Activated naive CD4-positive, alpha-beta T cell treated with anti-CD3 and anti-CD28 coated beads, Interleukin-2, amount 50 U/mL, for 72 hours (primary cell): Measurements from ENCODE around the gene LAMTOR2. TPM values are rescaled to one million over a fixed set of nuclear protein-coding genes. Genes with fewer than 3 reads are reported as not detected.

Experiments used
- ATAC-seq, 2 donors: fragments of 150-1000 bp; cut with Tn5 transposase; 2 replicates each; pipeline ENCODE4 v1.10.0; 2021; ENCODE audit warnings: mild to moderate bottlenecking in 2 of 2, moderate library complexity in 2 of 2
- DNase-seq, 2 donors: peaks; one replicate each; pipeline ENCODE4 v3.0.0; 2021 to 2022; ENCODE audit warnings: low spot score in 2 of 2
- H3K27ac Mint-ChIP-seq, 2 donors: one replicate each; pipeline ENCODE4 v1.8.0; 2022; ENCODE audit warnings: mild to moderate bottlenecking in 2 of 2, mixed read lengths in 2 of 2
- H3K36me3 Mint-ChIP-seq, 2 donors: one replicate each; pipeline ENCODE4 v1.8.0; 2022; ENCODE audit warnings: mixed read lengths in 2 of 2
- H3K9me3 Mint-ChIP-seq, 2 donors: one replicate each; pipeline ENCODE4 v1.8.0; 2022; ENCODE audit warnings: mixed read lengths in 2 of 2
- total RNA-seq, 2 donors: library from RNA; stranded (reverse); gene quantifications; one replicate each; pipeline ENCODE4 v1.2.3, GENCODE V29; 2022

LAMTOR2 gene
- total RNA-seq, 2 donors from 2014 or later = 36.0 to 51.7 TPM

DNA sequence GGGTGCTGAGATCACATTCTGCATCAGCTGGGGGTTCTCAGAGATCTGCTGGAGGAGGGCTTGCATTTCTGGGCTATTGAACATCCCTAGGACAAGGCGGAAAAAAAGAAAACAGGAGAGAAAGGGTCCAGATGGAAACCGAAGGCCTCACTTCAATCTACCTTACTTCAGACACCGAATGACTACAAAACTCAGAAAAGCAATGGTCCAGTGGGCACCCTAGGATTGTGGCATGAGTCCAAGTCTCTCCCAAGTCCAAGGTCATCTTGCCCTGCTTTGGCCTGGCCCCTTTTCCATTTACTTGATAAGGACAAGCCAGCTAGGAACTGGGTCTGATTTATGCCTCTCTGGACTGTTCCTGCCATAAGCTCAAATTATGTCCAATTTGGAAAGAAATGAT, 11.8 kb upstream of the LAMTOR2 start:
- H3K27ac Mint-ChIP-seq = no peak overlapping the region

DNA sequence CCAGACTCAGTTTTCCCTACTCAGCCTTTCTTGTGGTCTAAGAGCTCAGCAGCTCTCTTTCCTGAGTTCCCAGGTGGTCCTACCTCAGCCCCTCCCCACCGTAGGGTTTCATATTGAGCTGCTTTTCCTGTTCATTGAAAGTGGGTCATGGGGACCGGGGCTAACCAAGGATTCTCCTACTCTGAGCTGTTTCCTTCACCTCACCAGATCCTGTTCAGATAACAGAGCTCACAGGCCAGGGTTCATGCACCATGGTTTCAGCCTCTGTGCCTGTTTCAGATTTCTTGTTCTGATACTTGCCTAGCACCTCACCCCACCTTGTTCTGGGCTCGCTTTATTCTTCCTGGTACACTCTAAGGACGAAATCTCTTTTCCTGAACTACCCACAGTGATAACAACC, 9.5 kb upstream of the LAMTOR2 start:
- peaks cover 0 to 11% of the 10 kb centered on the region in 2 donors for H3K36me3 Mint-ChIP-seq
- ATAC-seq = peak in 1 of 2 donors; percentile 31
- H3K27ac Mint-ChIP-seq = peak overlapping the region; percentile 21 to 61
- no peak for DNase-seq
- H3K9me3 Mint-ChIP-seq = no peaks in the 10 kb centered on the region

More for the DNA sequence above, 11.8 kb upstream of the LAMTOR2 start:
- no peaks in the 10 kb centered on the region for H3K9me3 Mint-ChIP-seq
- DNase-seq (no peak), ATAC-seq (no peak)
- H3K36me3 Mint-ChIP-seq = peaks cover 0 to 11% of the 10 kb centered on the region in 2 donors

DNA sequence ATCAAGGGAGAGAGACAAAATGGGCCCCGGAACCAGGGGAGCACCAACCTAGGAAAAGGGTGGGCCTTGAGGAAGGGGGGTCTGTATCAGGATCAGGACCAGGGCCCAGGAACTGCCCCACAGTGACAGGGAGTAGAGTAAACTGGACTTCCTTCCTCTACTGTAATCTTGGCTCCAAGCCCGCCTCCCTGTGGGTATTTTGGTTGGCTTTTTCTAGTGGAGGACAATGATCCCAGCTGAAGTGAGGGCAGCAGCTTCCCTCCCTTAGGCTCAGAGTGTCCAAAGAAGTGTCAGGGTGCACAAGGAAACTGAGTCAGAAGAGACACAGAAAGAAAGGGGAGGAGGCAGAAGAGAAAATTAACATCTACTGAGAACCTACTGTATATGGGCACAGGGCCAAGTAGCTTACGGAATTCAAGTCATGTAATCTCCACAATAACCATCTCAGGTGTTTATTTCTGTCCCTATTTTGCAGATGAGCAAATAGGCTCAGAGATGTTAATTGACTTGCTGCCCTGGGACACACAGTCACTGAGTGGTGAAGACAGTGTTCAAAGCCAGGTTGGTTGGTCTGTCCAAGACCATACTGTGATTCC, 5.8 kb upstream of the LAMTOR2 start:
- ATAC-seq = no peak
- Mint-ChIP-seq H3K27ac (peak overlapping the region in 1 of 2 donors; percentile 44), H3K36me3 (peaks cover 0 to 7% of the 10 kb centered on the region in 2 donors), H3K9me3 (no peaks in the 10 kb centered on the region)
- DNase-seq = no peak

DNA sequence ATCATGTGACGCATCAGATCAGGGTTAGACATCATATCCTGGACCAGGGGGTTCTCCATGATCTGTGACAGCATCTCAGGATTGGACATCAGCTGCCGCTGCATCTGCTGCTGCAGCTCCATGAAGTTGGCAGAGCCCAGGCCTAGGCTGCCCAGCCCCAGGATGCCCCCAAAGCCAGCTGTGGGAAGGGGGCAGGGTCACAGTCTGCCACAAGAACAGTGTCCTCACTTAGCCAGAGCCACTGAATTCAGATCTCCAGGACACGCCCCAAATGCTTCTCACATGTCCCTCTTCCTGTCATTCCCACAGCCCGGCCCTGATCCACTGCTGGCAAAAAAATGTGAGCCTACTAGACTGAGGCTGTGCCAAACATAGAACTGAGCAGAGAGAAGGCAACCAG, 4.2 kb upstream of the LAMTOR2 start:
- peaks cover 0 to 17% of the 10 kb centered on the region in 2 donors for H3K36me3 Mint-ChIP-seq
- ATAC-seq (no peak), DNase-seq (no peak)
- no peaks in the 10 kb centered on the region for H3K9me3 Mint-ChIP-seq
- no peak overlapping the region for H3K27ac Mint-ChIP-seq

DNA sequence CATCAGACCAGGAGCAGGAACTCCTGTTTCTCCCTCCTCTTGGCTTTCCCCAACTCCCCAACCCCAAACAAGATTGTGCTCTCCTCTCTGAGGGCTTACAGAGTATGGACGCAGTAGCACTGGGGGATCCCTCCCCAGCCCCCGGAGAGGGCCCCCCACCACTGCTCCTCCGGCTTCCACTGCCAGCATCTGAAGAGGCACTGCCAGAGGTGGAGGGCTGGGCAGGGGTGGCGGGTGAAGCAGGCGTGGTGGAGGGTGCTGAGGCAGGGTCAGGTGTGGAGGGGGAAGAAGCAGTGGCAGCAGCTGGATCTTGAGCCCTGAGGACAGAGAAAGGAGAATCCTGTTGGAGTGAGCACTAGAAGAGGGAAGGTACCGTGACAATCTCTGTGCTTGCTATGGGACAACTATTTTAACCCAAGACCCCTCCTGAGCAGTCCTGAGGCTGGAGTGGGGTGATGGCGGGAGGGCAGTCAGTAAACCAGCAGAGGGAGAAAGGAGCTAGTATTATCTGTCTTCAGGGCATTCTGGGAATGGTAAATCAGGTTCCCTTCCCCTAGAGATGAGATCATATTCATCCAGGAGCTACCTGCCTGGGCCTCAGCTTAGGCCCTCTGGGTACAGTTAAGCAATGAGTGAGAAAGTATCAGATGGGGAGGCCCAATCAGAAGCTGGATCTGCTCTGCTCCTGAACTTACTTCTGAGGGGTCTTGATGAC, 3.4 kb upstream of the LAMTOR2 start:
- no peak overlapping the region for H3K27ac Mint-ChIP-seq
- H3K9me3 Mint-ChIP-seq = no peaks in the 10 kb centered on the region
- DNase-seq (no peak), ATAC-seq (no peak)
- H3K36me3 Mint-ChIP-seq = peaks cover 0 to 17% of the 10 kb centered on the region in 2 donors

DNA sequence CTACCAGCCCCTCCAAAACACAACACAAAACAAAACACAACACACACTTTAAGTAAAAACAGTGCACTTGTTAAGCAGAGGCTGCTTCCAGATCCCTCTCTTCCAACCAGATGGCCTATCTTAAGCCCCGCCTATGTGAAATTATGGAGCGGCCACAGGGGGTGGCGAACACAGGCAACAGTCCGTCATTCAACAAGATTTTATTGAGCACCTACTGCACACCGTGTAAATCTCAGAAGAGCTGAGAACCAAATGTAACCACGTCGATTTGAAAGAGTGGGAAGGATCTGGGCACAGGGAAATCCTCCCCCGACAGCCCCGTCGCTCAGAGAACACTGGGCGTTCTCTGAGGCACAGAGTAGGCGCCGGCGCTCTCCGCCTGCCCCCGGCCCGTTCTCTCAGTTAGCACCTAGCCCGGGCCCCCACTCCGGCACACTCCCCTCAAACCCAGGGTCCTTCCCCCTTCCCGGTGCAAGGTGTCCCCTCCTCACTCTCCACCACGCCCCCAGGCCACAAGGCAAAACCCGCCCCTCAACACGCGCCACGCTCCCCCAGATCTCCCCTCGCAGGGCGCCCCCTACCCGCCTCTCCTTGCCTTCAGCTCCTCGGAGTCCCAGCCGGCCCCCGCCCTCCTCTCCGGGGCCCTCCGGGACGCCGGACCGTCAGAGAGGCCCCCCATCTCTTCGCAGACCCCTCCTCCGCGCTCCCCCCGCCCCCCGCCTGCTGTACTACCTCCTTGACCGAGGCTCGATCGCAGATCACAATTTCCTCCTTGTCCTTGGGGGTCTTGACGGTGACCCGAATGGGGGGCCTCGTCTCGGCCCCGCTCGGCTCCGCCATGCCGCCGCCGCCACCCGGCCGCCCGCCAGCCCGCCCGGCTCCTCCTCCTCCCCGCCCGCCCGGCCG, 1.5 kb upstream of the LAMTOR2 start:
- Mint-ChIP-seq H3K9me3 (no peaks in the 10 kb centered on the region), H3K27ac (peak overlapping the region; percentile 91 to 92), H3K36me3 (peaks cover 0 to 17% of the 10 kb centered on the region in 2 donors)
- DNase-seq (peak; percentile 69 to 71), ATAC-seq (peak; percentile 46 to 55)

DNA sequence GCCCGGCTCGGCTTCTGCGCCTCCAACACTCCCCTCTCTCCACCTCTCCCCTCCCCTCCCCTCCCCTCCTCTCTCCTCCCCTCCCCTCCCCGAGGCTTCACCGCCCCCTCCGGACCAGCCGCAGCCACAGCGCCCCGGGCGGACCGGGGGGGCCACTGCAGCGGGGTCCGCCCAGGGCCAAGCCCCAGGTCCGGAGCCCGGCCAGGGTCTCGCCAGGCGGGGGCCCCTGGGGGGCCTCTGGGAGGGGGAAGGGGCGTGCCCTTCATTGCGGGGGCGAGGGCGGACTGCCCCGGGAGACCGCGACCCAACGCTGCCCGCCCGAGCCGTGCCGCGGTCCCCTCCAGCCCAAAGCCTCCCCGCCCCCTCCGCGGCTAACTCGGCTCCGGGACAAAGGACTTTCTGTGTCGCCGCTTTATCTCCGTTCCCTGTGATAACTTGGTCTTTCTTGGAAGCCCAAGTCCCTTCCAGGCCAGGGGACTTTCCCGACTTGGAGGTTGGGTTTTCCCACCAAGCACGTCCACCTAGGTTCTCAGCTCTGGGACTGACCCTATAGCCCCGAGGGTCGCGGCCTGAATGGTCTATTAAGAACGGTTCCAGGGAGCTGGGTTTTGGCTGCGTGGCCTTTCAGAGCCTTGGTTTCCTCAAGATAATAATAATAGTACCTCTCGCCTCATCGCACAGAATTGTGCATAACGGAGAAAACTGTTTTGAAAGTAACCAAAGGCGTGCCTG, 648 bp upstream of the LAMTOR2 start, which contains the start of gene UBQLN4:
Gene UBQLN4, minus strand, starts transcription at position 31 of the 732 bp plus-strand sequence. CDS start 97 bp downstream, outside the sequence.
- DNase-seq = peak; percentile 83 to 85
- Mint-ChIP-seq H3K36me3 (peaks cover 0 to 17% of the 10 kb centered on the region in 2 donors), H3K9me3 (no peaks in the 10 kb centered on the region), H3K27ac (peak within 1 kb of the TSS; percentile 95)
- ATAC-seq = peak; percentile 61 to 69

DNA sequence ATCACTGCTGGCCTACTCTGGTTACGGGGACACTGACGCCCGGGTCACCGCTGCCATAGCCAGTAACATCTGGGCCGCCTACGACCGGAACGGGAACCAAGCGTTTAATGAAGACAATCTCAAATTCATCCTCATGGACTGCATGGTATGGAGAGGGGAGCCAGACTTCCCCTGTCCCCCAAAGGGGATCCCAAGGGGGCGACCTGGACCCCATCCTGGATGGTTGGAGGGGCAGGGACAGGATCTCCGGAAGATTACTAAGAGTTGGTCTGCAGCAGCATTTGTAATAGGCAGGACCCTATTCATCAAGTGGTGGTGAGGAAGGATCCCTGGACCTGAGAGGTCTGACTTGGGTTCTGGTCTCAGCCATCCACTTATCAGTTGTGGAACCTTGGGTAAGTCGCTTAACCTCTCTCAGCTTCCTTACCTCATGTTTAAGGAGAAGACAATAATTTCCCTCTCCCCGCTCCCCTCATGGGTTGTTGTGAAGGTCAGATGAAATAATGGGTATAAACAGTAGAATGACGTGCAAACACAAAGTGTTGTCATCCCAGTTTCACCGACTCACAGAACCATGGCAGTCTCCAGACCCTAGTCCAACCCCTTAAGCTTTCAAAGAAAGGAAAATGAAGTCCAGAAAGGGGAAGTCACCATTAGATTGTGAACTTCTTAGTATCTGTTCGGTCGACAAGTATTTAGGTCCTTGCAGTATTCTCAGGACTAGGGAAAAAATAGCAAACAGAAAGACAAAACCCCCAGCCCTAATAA, 883 bp downstream of the LAMTOR2 start:
- DNase-seq (no peak), ATAC-seq (peak in 1 of 2 donors; percentile 15)
- Mint-ChIP-seq H3K36me3 (peaks cover 0 to 17% of the 10 kb centered on the region in 2 donors), H3K9me3 (no peaks in the 10 kb centered on the region), H3K27ac (peak overlapping the region; percentile 95)

DNA sequence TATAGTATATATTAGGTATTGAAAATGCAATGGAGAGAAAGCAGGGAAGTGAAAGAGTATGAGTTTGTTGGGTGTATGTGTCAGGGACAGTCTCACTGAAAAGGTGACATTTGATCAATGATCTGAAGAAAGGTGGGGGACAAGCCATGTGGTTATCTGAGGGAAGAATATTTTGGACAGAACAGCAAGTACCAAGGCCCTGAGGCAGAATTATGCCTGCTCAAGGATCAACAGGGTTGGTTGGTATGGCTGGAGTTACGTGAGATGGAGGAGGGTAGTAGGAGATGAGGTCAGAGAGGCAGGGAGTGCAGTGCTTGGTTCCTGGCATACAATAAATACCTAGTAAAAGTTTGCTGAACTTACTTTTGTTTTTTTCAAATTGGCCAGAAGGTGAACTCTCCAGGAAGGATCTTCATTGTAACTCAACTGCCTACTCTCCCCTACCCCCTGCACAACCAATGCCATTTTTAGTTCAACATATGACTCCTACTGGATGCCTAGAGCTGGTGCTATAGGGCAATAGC, 1.8 kb downstream of the LAMTOR2 start:
- no peak for ATAC-seq
- DNase-seq = no peak
- no peaks in the 10 kb centered on the region for H3K9me3 Mint-ChIP-seq
- no peak overlapping the region for H3K27ac Mint-ChIP-seq
- H3K36me3 Mint-ChIP-seq = peaks cover 0 to 17% of the 10 kb centered on the region in 2 donors

DNA sequence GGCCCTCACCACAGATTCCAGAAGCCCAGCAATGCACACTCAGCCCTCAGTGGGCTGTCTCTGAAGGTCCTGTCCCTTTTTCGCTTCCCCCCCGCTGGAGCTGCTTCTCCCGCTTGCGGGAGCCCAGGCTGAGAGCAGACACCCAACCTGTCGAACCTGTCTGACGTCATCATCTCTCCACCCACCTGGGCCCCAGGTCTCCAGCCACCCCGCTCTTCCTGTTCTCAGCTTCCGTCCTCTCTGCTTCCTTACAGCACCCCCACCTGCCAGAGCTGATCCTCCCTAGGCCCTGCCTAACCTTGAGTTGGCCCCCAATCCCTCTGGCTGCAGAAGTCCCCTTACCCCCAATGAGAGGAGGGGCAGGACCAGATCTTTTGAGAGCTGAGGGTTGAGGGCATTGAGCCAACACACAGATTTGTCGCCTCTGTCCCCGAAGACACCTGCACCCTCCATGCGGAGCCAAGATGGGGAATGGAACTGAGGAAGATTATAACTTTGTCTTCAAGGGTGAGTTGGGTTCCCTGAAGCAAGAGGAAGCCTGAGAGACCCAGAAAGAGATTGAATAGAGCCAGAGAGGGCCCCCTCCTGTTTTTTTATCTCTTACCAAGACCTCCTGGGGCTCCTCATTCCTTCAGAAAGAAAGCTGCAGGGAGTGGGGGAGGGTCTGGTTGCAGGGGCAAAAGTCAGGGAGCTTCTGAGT, 6.5 kb downstream of the LAMTOR2 start, which contains the start of gene RAB25:
Gene RAB25, plus strand, starts transcription at position 224 of the 700 bp plus-strand sequence. Its CDS starts 241 bp downstream, at position 465.
- ATAC-seq (no peak), DNase-seq (no peak)
- no peaks in the 10 kb centered on the region for H3K36me3 Mint-ChIP-seq
- H3K27ac Mint-ChIP-seq = peak within 1 kb of the TSS in 1 of 2 donors; percentile 67
- H3K9me3 Mint-ChIP-seq = no peaks in the 10 kb centered on the region

DNA sequence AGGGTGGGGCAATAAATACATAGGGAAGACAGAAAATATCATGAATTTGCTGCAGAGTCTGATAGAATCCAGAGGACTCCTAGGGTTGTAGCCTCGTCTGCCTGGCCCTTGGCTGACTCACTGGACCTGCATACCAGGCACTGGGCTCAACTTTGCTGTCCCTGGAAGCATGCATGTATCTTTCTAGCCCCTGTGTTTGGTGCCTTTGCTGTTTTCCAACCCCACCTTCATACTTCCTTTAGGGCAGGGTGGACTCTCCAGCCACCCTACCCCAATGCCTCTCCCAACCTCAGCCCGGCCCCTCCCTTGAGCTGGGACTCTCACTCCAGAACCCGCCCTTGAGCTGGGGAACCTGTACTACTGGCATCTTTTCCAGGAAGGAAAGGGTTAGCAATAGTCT, 7.6 kb downstream of the LAMTOR2 start:
- H3K27ac Mint-ChIP-seq = peak overlapping the region in 1 of 2 donors; percentile 44
- no peaks in the 10 kb centered on the region for H3K9me3 Mint-ChIP-seq
- no peak for ATAC-seq
- H3K36me3 Mint-ChIP-seq = no peaks in the 10 kb centered on the region
- no peak for DNase-seq

DNA sequence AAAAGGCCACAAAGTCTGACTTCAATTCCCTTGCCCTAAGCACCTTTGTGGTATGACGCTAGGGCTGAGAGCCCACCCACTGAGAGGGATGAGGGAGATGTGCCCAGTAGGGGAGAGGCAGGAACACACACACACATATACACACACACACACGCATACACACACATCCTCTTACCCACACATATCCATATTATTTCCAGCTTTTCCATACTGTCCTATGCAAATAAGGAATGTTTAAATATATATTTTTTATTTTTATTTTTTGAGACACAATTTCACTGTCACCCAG, 9.4 kb downstream of the LAMTOR2 start:
- no peak for DNase-seq
- Mint-ChIP-seq H3K27ac (no peak overlapping the region), H3K9me3 (no peaks in the 10 kb centered on the region), H3K36me3 (no peaks in the 10 kb centered on the region)
- ATAC-seq = no peak

DNA sequence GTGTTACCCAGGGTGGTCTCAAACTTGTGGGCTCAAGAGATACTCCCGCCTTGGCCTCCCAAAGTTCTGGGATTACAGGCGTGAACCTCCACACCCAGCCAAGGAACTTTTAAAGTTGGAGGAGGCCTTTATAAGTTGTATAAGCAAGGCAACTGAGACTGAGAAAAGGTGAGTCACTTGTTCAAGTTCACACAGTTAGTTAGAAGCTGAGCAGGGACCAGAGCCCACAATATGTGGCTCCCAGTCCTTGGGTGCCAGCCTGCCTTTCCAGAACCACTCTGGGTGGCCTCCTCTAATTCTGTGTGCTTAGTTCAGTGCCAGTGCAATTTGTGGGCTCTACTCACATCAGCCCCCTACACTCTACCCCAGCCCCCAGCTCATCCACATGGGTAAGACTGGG, 10.0 kb downstream of the LAMTOR2 start:
- ATAC-seq = peak; percentile 66 to 67
- no peaks in the 10 kb centered on the region for H3K36me3 Mint-ChIP-seq
- no peak for DNase-seq
- no peaks in the 10 kb centered on the region for H3K9me3 Mint-ChIP-seq
- peak overlapping the region in 1 of 2 donors; percentile 5 for H3K27ac Mint-ChIP-seq

DNA sequence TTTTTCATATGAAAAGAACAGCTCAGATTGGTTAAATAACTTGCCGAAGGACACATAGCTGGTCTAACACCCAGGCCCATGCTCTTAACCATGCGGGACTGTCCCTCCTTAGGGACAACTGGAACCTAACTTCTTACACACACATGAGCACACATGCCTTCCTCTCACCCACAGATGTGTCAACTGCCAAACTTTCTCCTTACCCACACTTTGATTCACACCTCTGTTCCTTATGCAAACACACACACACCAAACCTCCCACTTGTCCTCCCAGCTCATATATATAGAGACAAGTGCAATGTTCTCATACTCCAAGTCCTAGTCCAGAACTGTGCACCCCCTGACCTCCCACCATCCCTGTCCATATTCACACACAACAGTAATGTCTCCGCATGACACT, 10.6 kb downstream of the LAMTOR2 start:
- Mint-ChIP-seq H3K9me3 (no peaks in the 10 kb centered on the region), H3K27ac (peak overlapping the region in 1 of 2 donors; percentile 5), H3K36me3 (no peaks in the 10 kb centered on the region)
- DNase-seq (no peak), ATAC-seq (peak; percentile 26 to 87)

DNA sequence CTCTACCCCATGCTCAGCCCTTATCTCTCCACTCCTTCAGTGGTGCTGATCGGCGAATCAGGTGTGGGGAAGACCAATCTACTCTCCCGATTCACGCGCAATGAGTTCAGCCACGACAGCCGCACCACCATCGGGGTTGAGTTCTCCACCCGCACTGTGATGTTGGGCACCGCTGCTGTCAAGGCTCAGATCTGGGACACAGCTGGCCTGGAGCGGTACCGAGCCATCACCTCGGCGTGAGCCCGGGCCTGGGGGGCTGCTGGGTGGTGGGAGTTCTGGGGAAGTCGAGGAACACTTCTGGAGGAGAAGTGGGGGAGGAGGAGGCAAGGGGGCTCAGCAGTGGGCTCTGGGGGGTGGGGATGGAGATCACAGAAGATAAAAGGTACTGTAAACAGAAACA, 11.3 kb downstream of the LAMTOR2 start:
- no peaks in the 10 kb centered on the region for H3K36me3 Mint-ChIP-seq
- H3K9me3 Mint-ChIP-seq = no peaks in the 10 kb centered on the region
- peak overlapping the region in 1 of 2 donors; percentile 5 for H3K27ac Mint-ChIP-seq
- DNase-seq (no peak), ATAC-seq (no peak)
